ENCODE data around the gene NAB2.
"Not testable (repeated sequence)": the region's sequence is repeated elsewhere in the genome, so short reads cannot be mapped to it uniquely, and the experiment has no call there.

The NAB2 gene

DNA sequence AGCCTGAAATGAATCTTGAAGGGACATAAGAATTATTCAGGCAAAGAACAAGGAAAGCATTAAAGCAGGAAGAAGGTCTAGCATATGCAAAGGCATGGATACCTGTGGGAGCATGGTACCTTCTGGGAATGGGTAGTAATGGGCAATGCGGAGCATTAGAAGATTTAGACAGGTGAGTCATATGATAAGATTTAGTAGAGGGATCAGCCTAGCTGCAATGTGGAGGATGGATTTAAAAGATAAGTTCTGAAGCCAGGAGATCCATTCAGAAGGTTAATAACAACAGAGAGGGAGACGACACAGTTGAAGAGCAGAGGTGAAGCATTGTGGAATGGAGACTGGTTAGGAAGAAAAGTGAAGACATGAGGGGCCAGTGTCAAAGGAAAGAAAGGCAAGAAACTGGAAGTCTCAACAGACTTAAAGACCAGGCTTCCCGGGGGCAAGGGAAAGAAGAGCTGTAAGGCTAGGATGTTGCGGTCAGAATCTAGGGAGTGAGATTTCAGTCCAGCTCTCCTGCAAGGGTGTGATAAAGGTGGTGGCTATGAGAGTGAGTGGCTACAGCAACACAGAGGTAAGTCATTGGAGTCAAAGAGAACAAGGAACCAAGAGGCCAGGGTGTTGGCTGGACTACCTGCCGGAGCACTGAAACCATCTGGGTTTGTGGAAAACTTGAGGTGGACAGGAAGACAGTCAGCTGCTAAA lies 27.8 kb downstream of the NAB2 start:
- DNase-seq = no peak

DNA sequence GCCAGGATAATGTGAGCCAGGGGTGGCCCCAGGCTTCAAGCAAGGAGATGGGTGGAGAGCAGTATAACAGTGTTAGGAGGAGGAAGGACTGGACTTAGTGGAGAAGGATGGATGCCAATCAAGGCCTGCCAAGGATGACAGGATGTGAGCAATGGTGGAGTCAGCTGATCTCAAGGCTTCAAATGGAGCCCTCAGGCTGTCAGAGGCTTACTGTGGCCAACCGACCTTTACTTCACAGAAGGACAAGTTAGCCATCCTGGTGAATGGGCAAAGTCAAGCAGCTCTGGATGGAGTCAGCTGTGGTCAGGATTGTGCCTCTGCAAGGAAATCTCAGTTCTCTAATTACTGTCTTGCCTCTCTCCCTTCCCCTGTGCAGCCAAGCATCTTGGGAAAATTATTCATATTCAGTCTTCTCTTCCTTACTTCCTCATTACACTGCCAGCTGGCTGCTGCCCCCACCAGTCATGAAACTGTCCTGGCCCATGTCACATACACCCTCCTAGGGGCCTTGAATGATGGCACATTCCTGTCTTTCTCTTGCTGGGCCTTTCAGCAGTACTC lies 29.9 kb downstream of the NAB2 start:
- no peak for DNase-seq

DNA sequence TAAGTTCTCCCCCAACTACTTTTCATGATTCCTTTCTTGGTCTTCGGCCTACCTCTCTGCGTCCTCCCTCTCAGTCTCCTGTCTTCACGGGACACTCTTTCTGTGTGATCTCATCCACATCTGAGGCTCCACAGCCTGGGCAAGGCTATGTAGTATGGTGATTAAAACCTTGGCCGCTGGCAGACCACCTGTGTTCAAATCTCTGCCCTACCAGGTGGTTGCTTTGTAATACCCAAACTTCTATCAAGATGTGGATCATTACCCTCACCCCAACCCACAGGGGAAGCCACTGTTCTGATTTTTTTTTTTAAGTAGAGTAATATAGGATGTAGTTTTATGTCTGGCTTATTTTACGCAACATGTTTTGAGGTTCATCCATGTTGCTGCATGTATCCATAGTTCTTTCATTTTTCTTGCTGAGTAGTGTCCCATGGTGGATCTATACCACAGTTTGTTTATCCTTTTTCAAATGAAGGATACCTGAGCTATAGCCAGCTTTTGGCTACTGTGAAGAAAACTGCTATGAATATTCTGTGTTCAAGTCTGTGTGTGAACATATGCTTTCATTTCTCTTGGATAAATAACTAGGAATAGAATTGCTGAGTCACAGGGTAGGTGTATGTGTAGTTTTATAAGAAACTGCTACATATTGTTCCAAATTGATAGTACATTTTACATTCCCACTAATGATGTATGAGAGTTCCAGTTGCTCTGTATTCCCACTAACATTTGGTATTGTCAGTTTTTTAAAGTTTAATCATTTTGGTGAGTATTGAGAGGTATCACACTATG lies 30.6 kb downstream of the NAB2 start:
- DNase-seq = no peak

DNA sequence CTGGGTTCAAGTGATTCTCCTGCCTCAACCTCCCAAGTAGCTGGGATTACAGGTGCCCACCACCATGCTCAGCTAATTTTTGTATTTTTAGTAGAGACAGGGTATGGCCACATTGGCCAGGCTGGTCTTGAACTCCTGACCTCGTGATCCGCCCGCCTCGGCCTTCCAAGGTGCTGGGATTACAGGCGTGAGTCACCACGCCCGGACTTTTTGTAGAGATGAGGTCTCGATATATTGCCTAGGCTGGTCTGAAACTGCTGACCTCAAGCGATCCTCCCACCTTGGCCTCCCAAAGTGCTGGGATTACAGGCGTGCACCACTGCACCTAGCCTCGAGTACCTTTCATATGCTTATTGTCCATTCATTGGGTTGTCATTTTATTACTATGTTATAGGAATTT lies 31.8 kb downstream of the NAB2 start:
- DNase-seq = not testable (repeated sequence)

DNA sequence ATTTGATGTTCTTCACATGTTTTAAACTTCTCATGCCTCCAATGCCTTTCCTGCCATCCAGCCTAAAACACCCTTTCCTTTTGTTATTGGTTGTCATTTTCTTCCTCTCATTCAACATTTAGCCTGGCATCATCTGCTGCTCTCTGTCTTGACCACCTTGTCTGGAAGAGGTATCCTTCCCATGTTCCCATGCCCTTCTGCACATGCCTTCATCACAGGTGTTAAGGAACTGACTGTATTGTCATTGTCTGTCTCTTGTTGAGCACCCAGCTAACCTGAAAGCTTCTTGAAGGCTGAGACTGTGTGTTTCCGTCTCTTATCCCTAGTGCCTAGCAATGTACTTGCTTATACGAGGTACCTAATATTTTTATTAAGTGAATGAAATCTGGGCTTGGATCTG lies 34.9 kb downstream of the NAB2 start:
- DNase-seq = no peak

DNA sequence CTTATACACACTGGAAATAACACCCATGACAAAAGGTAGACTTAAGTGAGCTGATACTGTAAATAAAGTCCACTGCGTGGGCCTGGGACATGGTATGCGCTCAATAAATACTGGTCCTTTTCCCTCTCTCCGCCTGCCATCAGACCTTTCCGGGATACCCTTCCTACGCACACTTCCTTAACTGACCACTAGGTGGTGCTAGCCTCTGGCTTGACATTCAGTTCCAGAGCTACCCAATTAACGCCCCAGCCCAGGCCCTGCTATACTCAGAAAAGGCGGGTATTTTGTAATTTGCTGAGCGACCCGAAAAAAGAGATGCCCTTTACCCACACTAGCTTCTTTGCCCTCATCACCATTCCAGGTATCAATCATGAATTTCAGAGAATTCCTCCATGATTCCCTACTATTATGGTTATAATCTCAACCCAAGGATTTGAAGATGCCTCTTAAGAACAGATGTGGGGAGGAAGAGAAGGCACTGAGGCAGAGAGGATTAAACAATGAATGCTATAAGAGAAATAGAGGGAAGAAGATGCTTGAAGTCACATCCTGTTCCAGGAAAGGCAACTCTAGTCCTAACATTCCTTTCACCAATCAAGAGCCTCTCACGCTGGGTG lies 35.5 kb downstream of the NAB2 start:
- peak; percentile 77 for DNase-seq

DNA sequence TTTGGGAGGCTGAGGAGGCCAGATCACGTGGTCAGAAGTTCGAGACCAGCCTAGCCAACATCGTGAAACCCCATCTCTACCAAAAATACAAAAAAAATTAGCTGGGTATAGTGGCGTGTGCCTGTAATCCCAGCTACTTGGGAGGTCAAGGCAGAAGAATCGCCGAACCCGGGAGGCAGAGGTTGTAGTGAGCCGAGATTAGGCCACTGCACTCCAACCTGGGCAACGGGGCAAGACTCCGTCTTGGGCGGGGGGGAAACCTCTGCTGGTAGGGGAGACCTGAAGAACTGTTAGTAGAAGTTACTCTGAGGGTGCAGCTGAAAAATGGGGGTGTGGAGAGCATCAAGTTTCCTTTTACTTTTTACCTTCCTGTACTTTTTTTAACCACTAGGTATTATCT lies 37.1 kb downstream of the NAB2 start:
- no peak for DNase-seq

DNA sequence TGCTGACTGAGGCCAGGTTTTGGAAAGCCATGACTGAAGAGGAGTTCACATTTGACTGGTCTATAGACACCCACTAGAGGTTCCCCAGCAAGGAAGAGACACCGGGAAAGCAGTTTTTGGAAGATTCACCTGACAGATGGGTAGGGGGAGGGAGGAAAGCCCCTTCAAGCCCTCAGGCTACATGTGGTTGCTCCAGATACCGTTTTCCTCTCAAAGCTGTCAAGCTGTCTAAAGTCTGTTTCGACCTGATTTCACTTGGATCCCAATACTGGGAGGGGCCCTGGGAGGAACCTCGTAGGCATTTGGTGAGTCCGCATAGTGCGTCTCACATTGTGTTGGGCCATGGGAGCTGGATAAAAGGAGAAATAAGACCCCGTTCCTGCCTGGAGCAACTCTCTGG lies 37.6 kb downstream of the NAB2 start:
- DNase-seq = no peak

DNA sequence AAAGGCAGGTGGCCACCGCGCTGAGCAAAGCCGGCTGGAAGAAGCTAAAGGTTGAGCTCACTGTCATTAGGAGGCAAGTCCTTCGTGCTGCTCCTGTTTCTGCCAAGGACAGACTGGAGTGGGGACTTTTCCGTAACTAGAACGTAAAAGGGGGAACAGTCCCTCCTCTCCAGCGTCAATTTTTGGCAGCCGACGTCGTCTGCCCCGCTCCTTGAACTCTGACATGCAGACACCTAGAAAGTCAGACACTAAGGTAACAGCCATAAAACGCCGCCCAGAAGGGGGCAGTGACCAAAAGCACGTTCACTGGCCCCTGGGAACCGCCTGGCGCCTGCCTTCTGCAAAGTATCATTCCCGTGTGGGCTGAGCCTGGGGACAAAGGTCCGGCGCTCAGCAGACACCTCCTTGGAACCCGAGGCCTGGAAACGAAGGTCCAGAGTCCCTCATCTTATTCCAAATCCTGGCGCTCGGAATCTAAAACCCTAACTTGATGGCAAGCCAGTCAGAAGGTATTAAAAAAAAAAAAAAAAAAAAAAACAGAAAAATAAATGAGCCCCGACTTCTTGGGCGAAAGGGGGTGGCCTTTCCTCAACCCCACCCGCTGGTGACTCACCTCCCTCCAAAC lies 38.3 kb downstream of the NAB2 start:
- no peak for DNase-seq

DNA sequence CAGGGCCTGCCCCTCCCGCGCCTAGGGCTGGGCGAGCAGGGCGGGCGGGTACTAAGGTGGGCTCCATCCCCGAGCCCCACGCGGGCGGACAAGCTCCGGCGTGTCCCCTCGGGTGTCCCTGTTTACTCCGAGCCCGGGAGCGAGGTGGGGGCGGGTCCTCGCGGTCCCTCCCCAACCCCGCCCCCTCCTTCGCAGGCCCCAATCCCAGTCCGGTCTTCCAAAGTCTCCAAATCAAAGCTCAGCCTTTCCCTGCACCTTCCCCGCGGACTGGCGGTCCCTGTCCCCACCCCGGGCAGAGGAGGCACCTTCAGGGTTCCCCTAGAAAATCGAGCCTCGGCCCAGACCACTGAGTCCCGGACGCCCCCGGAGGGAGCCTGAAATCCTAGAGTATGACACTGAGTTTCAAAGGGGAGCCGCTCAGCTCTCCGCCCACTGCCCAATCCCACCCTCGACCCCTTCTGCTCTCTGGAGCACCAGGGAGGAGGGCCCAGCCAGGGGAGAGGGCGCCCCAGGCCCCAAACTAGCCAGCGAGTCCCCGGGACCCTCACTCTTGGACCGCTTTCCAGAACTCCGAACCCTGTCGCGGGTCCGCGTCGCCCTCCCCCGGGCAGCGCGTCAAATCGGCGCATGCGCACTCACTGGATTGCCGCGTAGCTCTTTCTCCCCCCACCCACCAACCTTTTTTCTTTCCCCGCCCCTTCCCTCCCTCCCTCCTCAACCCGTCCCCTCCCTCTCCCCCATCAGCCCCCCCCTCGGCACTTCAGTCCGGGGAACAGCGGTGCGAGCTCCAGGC lies 39.0 kb downstream of the NAB2 start, which contains the start of gene LRP1:
TSS of gene LRP1 (plus strand) at position 758 of the 793 bp plus-strand sequence. CDS start 482 bp downstream, outside the sequence.
- peak; percentile 86 for DNase-seq

DNA sequence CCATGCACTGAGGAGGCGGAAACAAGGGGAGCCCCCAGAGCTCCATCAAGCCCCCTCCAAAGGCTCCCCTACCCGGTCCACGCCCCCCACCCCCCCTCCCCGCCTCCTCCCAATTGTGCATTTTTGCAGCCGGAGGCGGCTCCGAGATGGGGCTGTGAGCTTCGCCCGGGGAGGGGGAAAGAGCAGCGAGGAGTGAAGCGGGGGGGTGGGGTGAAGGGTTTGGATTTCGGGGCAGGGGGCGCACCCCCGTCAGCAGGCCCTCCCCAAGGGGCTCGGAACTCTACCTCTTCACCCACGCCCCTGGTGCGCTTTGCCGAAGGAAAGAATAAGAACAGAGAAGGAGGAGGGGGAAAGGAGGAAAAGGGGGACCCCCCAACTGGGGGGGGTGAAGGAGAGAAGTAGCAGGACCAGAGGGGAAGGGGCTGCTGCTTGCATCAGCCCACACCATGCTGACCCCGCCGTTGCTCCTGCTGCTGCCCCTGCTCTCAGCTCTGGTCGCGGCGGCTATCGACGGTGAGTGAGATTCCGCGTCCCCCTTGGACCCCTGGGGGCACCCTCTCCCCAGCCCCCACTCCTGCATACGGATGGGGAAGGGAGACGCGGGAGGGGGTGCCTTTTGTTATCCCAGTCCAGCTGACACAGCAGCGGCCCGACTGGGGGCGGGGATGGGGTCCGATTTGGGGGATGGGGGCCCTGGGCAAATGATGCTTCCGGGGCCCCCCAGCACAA lies 39.8 kb downstream of the NAB2 start:
- DNase-seq = no peak

DNA sequence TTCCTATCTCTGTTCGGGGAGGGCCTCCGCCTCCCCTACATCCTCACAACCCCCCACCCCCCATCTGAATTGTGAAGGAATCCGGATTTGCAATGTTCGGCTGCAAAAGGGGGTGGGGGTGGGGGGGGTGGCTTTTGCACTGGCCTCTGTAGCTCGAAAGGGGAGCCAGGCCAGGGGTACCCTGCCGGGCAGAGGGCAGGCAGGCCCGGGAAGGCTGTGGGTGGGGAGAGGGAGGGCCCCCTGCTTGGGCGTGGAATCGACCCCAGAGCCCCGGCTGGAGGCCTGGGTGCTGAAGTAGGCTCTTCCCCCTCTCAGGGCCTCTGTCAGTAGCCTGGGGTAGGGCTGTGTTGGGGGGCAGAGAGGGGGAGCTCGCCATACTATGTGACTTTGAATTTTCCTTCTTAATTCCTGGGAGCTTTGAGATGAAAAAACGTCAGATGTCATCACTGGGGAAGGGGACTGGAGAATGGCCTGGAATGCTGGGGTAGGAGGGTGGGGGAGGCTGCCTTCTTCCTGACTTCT lies 40.5 kb downstream of the NAB2 start:
- peak; percentile 37 for DNase-seq

DNA sequence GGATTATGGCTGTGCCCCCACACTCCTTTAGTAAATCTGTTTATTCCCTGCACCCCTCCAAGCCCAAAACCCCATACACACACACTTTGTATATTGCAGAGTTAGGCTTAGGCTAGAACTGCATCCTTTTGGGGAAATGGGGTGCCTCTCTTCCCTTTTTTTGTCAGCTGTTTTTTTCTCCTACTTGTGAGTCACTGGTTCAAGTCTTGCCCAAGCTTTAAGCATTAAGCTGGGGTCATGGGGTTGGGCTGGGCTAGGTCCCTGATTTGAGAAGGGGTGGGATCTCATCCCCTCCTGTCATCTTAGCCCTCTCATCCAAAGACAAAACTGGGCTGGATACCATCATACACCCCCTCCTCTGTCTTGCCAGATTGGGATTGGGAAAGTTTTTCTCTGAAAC lies 41.0 kb downstream of the NAB2 start:
- peak; percentile 35 for DNase-seq

DNA sequence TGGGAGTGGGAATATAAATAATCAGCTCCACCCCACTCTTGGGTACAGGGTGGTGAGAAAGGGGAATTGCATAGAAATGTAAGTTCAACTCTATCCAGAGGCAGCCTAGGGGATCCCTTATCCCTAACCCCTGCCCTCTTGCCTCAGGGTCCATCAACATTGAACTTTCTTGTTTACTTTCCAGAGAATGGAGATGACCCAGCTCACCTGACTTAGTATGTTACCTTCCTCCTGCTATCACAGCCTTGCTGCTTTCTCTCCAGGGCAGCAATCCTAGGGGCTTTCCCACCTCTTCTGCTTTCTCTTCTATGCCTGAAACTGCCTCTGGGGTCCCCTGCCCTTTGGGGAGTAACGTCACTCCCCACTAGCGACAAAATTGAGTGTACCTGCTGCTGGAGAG lies 42.0 kb downstream of the NAB2 start:
- no peak for DNase-seq

DNA sequence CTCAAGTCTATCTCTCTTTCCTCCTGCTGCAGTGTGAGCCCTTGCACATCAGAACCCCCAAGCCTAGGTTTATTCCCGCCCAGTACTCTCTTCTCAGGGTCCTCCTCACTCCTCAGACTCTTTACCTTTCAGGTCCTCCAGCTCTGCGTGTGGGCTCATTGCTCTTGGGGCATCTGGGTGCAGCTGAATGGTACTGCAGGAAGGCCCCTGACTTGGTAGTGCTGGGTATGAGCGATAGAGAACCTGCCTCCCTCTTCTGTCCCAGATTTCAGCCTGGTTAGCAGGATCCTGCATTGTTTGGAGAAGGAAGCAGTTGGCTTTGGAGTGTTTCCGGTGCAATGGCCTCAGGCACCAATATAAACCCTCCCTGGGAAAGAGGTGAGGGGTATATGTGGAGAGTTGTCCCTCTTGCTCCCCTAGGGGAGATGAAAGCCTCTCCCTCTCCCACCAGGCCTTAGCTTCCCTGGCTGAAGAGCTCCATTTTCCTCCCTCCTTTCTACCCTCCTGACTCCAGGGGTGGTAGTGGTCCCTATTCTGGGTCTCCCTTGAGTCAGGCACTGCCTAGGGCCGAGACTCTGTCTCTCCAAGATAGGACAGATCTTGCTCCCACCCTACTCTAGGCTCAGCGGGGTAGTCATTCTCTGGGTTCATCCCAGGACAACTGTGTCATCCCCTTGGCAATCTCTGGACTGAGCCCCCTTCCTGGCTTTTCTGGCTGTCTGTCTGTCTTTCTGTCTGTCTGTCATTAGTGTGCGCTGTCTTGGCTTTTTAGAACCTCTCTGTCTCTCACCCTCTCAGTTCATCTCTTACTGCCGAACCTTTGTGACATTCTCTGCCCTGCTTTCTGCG lies 43.2 kb downstream of the NAB2 start:
- peak; percentile 40 for DNase-seq

DNA sequence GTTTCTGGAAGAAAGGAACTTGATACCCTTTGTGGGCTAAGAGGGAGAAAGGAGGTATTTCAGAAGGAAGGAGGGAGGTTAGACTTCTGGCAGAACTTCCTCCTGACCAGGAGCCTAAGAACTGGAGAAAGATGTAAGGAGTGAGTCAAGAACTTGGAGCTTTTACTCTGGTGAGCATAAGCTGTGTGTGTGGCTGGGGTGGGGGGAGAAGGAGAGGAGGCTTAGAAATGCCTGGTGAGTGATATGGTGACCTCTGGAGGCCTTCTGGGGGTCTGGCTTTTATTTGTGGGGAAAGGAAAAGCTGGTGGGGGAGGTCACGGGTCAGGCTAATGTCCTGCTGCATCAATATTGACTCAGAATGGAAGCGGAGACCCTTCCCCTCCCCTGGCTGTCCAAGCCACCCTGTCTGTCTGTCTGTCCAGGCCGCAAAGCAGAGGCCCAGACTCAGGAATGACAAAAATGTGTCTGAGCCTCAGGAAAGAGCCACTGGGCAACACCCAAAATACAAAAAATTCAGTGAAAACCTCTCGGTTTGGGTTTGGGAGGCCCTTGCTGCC lies 44.2 kb downstream of the NAB2 start:
- DNase-seq = peak; percentile 89

DNA sequence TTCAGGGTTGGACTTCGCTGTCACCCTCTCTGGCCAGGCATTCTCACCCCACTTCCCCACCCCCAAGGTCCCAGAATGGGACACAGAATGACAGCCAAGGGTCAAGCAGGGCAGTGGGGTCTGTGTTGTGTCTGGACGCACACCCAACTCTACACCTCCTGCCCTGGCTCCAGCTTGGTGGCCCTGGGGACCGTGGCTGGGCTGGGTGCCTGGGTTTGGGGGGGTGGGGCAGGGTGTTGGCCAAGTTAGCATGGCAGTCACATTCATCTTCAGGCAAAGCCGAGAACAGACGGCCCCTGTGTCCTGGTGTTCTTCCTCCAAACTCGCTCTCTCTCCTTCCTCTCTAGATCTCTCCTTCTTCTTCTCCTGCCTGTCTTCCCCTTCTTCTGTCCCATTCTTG lies 45.0 kb downstream of the NAB2 start:
- DNase-seq = no peak

DNA sequence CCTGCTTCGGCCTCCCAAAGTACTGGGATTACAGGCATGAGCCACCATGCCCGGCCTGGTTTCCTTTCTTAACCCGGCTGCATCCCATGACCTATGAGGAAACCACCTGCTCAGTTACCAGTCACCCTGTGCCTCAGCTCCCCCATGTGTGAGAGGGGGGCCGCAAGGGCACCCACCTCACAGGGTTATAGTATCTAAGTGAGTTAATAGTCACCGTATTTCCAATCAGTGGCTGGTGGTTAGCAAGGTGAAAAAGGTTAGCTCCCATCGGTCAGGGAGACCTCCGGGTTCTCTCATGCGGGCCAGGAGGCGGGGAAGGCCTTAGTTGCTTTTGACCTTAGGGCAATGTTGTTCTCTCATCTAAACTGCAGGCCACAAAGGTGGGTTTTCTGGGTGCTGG lies 46.0 kb downstream of the NAB2 start:
- no peak for DNase-seq

DNA sequence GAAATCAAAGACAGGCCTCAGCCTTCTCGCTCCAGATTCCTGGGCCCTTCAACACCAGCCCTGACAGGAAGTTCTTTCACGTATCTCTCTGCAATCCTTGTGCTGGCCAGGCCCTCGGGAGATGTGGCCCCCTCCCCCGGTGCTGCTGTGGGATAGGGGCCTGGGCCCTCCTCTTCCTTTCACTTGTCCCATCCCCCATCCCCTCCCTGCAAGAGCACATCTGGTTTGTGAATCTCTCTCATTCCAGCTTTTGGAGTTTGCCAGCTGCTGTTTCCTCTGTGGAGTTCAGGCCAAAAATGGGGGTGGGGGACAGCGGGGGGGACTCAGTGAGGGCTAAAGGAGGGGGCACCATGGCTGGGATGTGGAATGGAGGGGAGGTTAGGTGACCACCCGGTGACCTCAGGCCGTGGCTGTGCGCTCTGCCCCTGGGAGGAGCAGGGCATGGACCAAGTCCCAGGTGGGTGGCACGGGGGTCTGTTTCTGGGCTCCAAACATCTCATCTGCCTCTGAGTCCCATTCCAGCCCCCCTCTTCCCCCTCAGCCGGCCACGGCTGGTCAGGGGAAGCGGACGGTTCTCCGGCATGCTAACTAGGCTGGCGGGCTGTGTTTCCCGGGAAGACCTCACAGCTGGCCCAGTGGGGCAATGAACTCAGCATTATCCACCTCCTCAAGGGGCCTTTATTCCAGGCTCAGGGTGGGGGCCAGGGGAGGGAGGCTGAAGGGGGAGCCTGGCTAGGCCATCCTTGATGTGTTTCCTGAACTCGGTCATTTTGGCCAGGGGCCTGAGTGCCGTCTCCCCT lies 46.8 kb downstream of the NAB2 start:
- peak; percentile 86 for DNase-seq

Measured in fibroblast of upper back skin (primary cell).